Measurements from ENCODE around the gene USP1.

Gene USP1, protein sequence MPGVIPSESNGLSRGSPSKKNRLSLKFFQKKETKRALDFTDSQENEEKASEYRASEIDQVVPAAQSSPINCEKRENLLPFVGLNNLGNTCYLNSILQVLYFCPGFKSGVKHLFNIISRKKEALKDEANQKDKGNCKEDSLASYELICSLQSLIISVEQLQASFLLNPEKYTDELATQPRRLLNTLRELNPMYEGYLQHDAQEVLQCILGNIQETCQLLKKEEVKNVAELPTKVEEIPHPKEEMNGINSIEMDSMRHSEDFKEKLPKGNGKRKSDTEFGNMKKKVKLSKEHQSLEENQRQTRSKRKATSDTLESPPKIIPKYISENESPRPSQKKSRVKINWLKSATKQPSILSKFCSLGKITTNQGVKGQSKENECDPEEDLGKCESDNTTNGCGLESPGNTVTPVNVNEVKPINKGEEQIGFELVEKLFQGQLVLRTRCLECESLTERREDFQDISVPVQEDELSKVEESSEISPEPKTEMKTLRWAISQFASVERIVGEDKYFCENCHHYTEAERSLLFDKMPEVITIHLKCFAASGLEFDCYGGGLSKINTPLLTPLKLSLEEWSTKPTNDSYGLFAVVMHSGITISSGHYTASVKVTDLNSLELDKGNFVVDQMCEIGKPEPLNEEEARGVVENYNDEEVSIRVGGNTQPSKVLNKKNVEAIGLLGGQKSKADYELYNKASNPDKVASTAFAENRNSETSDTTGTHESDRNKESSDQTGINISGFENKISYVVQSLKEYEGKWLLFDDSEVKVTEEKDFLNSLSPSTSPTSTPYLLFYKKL

DNA sequence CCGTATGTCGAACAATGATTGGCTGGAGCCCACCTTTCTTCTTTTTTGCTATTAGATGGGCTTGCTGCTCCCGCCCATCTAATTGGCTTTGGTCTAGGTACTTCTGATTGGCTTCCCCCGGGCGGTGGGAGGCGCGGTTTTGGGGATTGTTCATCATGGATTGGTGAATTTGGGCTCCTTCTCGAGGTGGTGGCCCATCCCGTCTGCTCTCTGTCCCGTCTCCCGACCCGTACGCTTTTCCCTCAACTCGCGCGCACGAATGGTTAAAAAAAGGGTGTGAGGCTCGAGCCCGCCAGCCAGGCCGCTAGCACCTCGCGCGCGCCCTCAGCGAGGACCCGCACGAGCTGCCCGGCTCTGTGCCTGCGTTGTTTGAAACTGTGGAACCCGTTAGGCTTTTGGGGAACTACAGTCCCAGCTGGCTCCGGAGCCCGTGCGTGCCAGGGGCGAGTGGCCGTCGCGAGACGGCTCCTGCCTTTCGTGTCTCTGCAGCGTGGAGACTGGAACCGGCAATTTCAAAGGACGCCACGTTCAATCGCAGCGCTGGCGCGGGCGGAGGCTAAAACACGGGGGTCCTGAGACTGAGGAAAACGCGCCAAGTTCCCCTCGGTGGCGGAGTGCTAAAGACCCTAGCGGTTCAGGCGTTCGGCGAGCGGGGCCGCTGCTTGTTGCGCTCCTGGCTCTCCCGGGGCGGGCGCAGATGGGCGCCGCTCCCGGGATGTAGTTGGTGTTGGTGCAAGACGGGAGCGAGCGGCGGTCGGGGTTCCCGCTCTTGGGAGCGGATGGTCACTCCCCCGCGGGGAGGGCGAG is at the start of gene USP1:
TSS of gene USP1 (plus strand) at position 584 of the 807 bp plus-strand sequence. CDS start 2,819 bp downstream, outside the sequence.
- DNase-seq (ENCODE audit: low read depth) = peak; percentile 99
- peak within 1 kb of the TSS; percentile 97 for H3K4me3 ChIP-seq (ENCODE audit: low read depth, low read length)
- TF ChIP-seq, protein P1, sequence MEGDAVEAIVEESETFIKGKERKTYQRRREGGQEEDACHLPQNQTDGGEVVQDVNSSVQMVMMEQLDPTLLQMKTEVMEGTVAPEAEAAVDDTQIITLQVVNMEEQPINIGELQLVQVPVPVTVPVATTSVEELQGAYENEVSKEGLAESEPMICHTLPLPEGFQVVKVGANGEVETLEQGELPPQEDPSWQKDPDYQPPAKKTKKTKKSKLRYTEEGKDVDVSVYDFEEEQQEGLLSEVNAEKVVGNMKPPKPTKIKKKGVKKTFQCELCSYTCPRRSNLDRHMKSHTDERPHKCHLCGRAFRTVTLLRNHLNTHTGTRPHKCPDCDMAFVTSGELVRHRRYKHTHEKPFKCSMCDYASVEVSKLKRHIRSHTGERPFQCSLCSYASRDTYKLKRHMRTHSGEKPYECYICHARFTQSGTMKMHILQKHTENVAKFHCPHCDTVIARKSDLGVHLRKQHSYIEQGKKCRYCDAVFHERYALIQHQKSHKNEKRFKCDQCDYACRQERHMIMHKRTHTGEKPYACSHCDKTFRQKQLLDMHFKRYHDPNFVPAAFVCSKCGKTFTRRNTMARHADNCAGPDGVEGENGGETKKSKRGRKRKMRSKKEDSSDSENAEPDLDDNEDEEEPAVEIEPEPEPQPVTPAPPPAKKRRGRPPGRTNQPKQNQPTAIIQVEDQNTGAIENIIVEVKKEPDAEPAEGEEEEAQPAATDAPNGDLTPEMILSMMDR (IDR thresholded peaks at IDR 0.05; ENCODE audit: control insufficient read depth, extremely low read depth, insufficient read depth) = no peak

DNA sequence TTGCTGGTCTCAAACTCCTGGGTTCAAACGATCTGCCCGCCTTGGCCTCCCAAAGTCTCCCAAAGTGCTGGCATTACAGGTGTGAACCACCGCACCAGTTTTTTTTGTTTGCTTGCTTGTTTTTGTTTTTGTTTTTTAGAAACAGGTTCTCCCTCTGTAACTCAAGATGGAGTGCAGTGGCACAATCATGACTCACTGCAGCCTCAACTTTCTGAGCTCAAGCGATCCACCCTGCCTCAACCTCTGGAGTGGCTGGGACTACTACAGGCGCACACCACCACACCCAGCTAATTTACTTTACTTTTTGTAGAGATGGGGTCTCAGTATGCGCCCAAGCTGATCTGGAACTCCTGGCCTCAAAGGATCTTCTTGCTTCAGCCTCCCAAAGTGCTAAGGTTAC is 47.3 kb upstream of the USP1 start:
- H3K4me3 ChIP-seq (ENCODE audit: low read depth, low read length) = no peak overlapping the region
- TF ChIP-seq, protein P1 (IDR thresholded peaks at IDR 0.05; ENCODE audit: control insufficient read depth, extremely low read depth, insufficient read depth) = no peak
- no peak for DNase-seq (ENCODE audit: low read depth)

DNA sequence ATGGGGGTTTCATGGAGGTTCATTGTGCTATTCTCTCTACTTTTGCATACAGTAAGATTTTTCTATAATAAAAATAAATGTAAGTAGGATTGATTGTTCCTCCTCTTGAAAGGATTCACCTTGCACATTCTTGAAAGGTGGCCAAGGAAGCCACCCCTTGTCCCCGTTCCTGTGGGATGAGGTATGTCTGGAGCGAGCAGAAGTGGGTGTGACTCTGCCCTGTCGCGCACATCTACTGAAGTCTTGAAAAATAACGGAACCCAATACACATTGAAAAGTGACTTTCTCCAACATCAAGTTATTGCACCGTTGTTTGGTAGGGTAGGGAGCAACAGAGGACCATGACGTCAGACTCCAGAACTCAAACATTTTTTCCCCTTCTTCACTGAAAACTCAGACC is 46.8 kb upstream of the USP1 start:
- TF ChIP-seq, protein P1 (IDR thresholded peaks at IDR 0.05; ENCODE audit: control insufficient read depth, extremely low read depth, insufficient read depth) = no peak
- no peak overlapping the region for H3K4me3 ChIP-seq (ENCODE audit: low read depth, low read length)
- no peak for DNase-seq (ENCODE audit: low read depth)

DNA sequence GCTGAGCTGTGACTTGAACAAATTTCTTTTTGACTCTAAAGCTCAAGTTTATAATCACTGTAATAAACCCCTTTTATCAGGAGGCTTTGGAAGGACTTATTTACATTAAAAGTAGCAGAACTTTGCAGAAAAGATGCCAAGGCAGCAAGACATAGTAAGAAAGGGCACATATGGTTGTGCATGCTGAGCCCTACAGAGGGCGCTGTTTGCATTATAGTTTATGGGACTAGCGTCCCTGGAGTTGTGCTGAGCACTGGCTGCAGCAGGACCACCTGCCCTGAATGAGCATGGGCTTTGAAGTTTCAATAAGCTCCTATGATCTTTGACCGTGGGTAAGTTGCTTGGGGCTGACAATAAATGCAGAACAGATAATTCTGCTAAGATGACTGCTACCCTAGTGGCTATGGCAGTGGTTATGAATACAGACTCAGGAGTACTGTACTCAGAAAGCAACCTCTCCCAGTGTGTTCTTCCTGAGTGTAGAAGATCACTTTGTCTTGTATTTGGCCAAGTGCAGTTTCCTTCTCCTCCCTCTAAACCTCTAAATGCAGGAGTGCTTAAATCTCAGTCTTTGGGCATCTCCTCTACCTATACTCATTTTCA is 45.4 kb upstream of the USP1 start:
- no peak for DNase-seq (ENCODE audit: low read depth)
- TF ChIP-seq, protein P1 (IDR thresholded peaks at IDR 0.05; ENCODE audit: control insufficient read depth, extremely low read depth, insufficient read depth) = peak; percentile 41

DNA sequence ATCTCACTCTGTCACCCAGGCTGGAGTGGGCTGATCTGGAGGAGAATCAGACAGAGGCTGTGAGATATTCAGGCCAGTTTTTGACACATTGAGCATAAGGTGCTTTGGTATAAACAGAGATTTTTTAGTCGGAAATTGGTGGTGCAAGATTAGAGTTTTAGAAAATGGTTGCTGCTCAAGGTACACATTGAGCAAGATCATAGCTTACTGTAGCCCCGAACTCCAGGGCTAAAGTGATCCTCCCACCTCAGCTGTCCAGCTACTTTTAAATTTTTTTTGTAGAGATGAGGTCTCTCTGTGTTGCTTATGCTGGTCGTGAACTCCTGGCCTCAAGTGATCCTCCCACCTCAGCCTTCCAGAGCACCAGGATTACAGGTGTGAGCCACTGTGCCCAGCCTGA is 43.9 kb upstream of the USP1 start:
- H3K4me3 ChIP-seq (ENCODE audit: low read depth, low read length) = no peak overlapping the region
- TF ChIP-seq, protein P1 (IDR thresholded peaks at IDR 0.05; ENCODE audit: control insufficient read depth, extremely low read depth, insufficient read depth) = no peak
- DNase-seq (ENCODE audit: low read depth) = no peak

More for the DNA sequence above, 45.4 kb upstream of the USP1 start:
- H3K4me3 ChIP-seq (ENCODE audit: low read depth, low read length) = no peak overlapping the region

DNA sequence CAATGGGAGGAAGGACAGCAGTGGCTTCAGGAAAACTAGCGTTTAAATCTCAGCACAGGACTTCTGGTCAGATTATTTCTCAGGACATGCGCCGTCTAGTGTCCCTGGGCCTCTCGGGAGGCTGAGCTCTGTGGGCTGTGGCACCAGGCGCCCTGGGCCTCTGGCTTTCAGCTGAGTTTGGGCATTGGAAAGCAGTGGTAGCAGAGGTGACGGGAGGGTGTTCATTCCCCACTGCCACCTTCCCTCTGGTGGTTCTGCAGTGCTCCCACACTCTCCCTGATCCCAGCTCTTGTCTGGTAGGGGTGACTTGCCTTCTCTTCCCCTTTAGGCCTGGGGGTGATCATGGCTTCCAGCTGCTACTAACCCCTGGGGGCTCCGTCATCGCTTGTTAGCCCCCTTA is 42.2 kb upstream of the USP1 start:
- no peak overlapping the region for H3K4me3 ChIP-seq (ENCODE audit: low read depth, low read length)
- DNase-seq (ENCODE audit: low read depth) = no peak
- TF ChIP-seq, protein P1 (IDR thresholded peaks at IDR 0.05; ENCODE audit: control insufficient read depth, extremely low read depth, insufficient read depth) = no peak

All from LNCaP clone FGC (cell line).